K562 (cell line): ENCODE results near the gene COPS9. TPM values are rescaled to one million over a fixed set of nuclear protein-coding genes. Genes with fewer than 3 reads are reported as not detected.

Source experiments
- ATAC-seq: fragments of 200-7000 bp; cut with Tn5 transposase; 3 replicates; pipeline ENCODE4 v1.9.1; 2020; ENCODE audit warnings: moderate library complexity
- BruUV-seq: library from RNA; stranded (reverse); fragments of 400-500 nt; replicated peaks from 2 replicates; lab custom pipeline; 2021; lab: Mats Ljungman, UMichigan
- CTCF ChIA-PET: fragments of 300-600 bp; formaldehyde crosslinking; extraction: SDS; loops from one replicate; lab custom pipeline; 2021; ENCODE audit warnings: low intra/inter-chr PET ratio; lab: Yijun Ruan, JAX
- POLR2A ChIA-PET: fragments of 300-600, 350-650 bp; sonication (Branson Sonifier 250); formaldehyde crosslinking; extraction: SDS; loops from one replicate; lab custom pipeline; 2021; ENCODE audit warnings: antibody characterized with exemption, inconsistent platforms; lab: Yijun Ruan, JAX
- DNase-seq, 4 experiments: peaks; one replicate each; pipeline versions ENCODE4 v3.0.0 to v3.0.0-alpha.2; 2011 to 2018; ENCODE audit warnings: low spot score in 3 of 4, mixed read lengths in 3 of 4; ENCODE audit errors: extremely low read depth in 1 of 4
- FAIRE-seq: peaks from 2 replicates; lab custom pipeline; 2011; peaks lifted over from hg19 to GRCh38; lab: Jason Lieb, UNC
- H2AFZ ChIP-seq: 2 replicates; pipeline ENCODE4 v1.6.0; 2011; ENCODE audit warnings: low read depth, low read length, control low read depth, inconsistent platforms
- H3K27ac ChIP-seq: fragments of 200-600 bp; 3 replicates; pipeline ENCODE4 v1.8.0; 2011; ENCODE audit warnings: low read depth, mild to moderate bottlenecking, control low read depth, inconsistent platforms, low read length, moderate library complexity, mixed read lengths; ENCODE audit errors: extremely low read depth
- H3K27me3 ChIP-seq, 2 experiments: fragments of 300-600 bp in 1 of 2; 2 replicates in 1 of 2; 3 replicates in 1 of 2; pipeline versions ENCODE4 v1.6.0 to v1.8.0; 2011; ENCODE audit warnings: inconsistent platforms in 2 of 2, low read length in 2 of 2, mild to moderate bottlenecking in 1 of 2, mixed read lengths in 1 of 2, moderate library complexity in 1 of 2; ENCODE audit not compliant: control insufficient read depth in 2 of 2, insufficient read depth in 2 of 2
- H3K36me3 ChIP-seq: fragments of 300-600 bp; 3 replicates; pipeline ENCODE4 v1.8.0; 2011; ENCODE audit warnings: mild to moderate bottlenecking, low read length, inconsistent platforms; ENCODE audit not compliant: control insufficient read depth, insufficient read depth
- H3K4me1 ChIP-seq, 2 experiments: fragments of 200-600 bp in 1 of 2; replicated peaks in 1 of 2; 2 replicates in 1 of 2; 3 replicates in 1 of 2; pipeline versions ENCODE4 v1.5.1 to v1.8.0; 2011; ENCODE audit warnings: inconsistent platforms in 2 of 2, low read length in 2 of 2, mild to moderate bottlenecking in 1 of 2, mixed read lengths in 1 of 2, moderate library complexity in 1 of 2; ENCODE audit not compliant: control insufficient read depth in 2 of 2, insufficient read depth in 2 of 2
- H3K4me2 ChIP-seq: 2 replicates; pipeline ENCODE4 v1.6.1; 2011; ENCODE audit warnings: low read length, control low read depth, inconsistent platforms, mixed read lengths; ENCODE audit not compliant: insufficient read depth
- H3K4me3 ChIP-seq: fragments of 200-600 bp; sonication (generic), shearing (Covaris generic); 2 replicates; pipeline ENCODE4 v1.5.1; 2016; ENCODE audit warnings: control low read depth, inconsistent platforms
- H3K79me2 ChIP-seq: fragments of 200-600 bp; 3 replicates; pipeline ENCODE4 v1.8.0; 2011; ENCODE audit warnings: low read length, inconsistent platforms; ENCODE audit not compliant: control insufficient read depth, insufficient read depth
- H3K9ac ChIP-seq, 2 experiments: 2 replicates each; pipeline versions ENCODE4 v1.6.0 to v1.6.1; 2011; ENCODE audit warnings: low read depth in 2 of 2, low read length in 2 of 2, control low read depth in 1 of 2, inconsistent platforms in 1 of 2, mild to moderate bottlenecking in 1 of 2, mixed read lengths in 1 of 2; ENCODE audit not compliant: insufficient read depth in 1 of 2
- H3K9me1 ChIP-seq: one replicate; pipeline ENCODE4 v1.6.0; 2011; ENCODE audit warnings: inconsistent platforms, mild to moderate bottlenecking, low read length, moderate library complexity; ENCODE audit not compliant: control insufficient read depth, insufficient read depth
- H3K9me3 ChIP-seq: replicated peaks from 2 replicates; pipeline ENCODE4 v1.5.1; 2011; ENCODE audit warnings: low read depth, low read length, inconsistent platforms; ENCODE audit not compliant: control insufficient read depth, insufficient read depth
- H4K20me1 ChIP-seq: replicated peaks from 2 replicates; pipeline ENCODE4 v1.6.1; 2011; ENCODE audit warnings: low read length, inconsistent platforms, mixed read lengths; ENCODE audit not compliant: control insufficient read depth, insufficient read depth
- ADNP ChIP-seq: fragments of 200-800 bp; sonication (Bioruptor generic); IDR thresholded peaks from 2 replicates; pipeline ENCODE4 v1.6.1; 2016; ENCODE audit warnings: missing genetic modification characterization, missing compliant biosample characterization
- CBFA2T2 ChIP-seq: fragments of 450-650 bp; conservative IDR thresholded peaks from 2 replicates; pipeline ENCODE4 v1.6.1; 2017; ENCODE audit warnings: mild to moderate bottlenecking
- CBX3 ChIP-seq, 2 experiments: IDR thresholded peaks; 1 replicate in 1 of 2; 2 replicates in 1 of 2; pipeline ENCODE4 v1.6.1; 2012; ENCODE audit warnings: inconsistent platforms in 2 of 2, low read length in 2 of 2, borderline replicate concordance in 1 of 2, control low read depth in 1 of 2
- IRF9 ChIP-seq: fragments of 450-650 bp; IDR thresholded peaks from 2 replicates; pipeline ENCODE4 v1.6.1; 2016; ENCODE audit warnings: missing biosample characterization, missing genetic modification characterization
- NFIC ChIP-seq: fragments of 450-650 bp; IDR thresholded peaks from 2 replicates; pipeline ENCODE4 v1.6.1; 2017; ENCODE audit warnings: mild to moderate bottlenecking, inconsistent platforms
- NR4A1 ChIP-seq, 2 experiments: fragments of 250-450 bp in 1 of 2; fragments of 450-650 bp in 1 of 2; sonication (Bioruptor Pico) in 1 of 2; IDR thresholded peaks; 2 replicates each; pipeline versions ENCODE4 v1.4.0 to v1.6.1; 2016 to 2020; ENCODE audit warnings: mild to moderate bottlenecking in 2 of 2, missing compliant biosample characterization in 1 of 2, missing genetic modification characterization in 1 of 2, moderate library complexity in 1 of 2
- RBM22 ChIP-seq: fragments of 200-400 bp; formaldehyde crosslinking; IDR thresholded peaks from 2 replicates; pipeline ENCODE4 v1.6.1; 2018; ENCODE audit warnings: low read length, low read depth; ENCODE audit not compliant: poor library complexity, severe bottlenecking
- WGBS: fragments of 100-300 bp; shearing (Covaris generic); methylation state at CpG from one replicate; pipeline ENCODE4 v1.1.6; 2016; ENCODE audit warnings: low coverage, mixed read lengths; ENCODE audit not compliant: insufficient coverage; ENCODE audit errors: missing lambda C conversion rate; 5-methylcytosine and 5-hydroxymethylcytosine counted together
- in situ Hi-C: fragments of 300-500 bp; cut with MboI; formaldehyde crosslinking; loops from 4 replicates; pipeline ENCODE4 v1.15.0; 2018; ENCODE audit warnings: inconsistent platforms, mixed read lengths
- intact Hi-C: fragments of 100-400 bp; cut with micrococcal nuclease; formaldehyde crosslinking; loops from 2 replicates; pipeline ENCODE4 v1.14.2; 2022
- polyA plus RNA-seq, 8 experiments: library from polyadenylated mRNA; depleted of rRNA in 4 of 8; stranded (reverse) in 5 of 8; unstranded in 3 of 8; fragments of >200 nt; fragmentation: Nextera tagmentation in 2 of 8; fragmentation: Illumina TruSeq in 1 of 8; extraction: Ambion mirVana in 2 of 8; extraction: Trizol in 1 of 8; gene quantifications; 2 replicates each; pipeline versions ENCODE4 v1.2.1 to v1.2.3, GENCODE V29; 2011 to 2014; ENCODE audit warnings: inconsistent platforms in 1 of 8, missing spikeins in 1 of 8
- total RNA-seq, 7 experiments: library from RNA; depleted of rRNA in 6 of 7; stranded (reverse); fragments of >200 nt in 6 of 7; fragmentation: Illumina TruSeq in 2 of 7; extraction: Trizol in 2 of 7; gene quantifications; 2 replicates each; pipeline versions ENCODE4 v1.2.1 to v1.2.3, GENCODE V29; 2011 to 2021; ENCODE audit warnings: low replicate concordance in 1 of 7
- TF ChIP-seq, protein P1 (sequence below): fragments of 250-450 bp; sonication (Bioruptor Pico); IDR thresholded peaks from 2 replicates; pipeline ENCODE4 v1.5.0; 2021

Gene COPS9
- total and polyA plus RNA-seq, 9 of the 15 experiments (the other 6 are each of a cell fraction or from before 2014, with no cell fraction given) = 55.0 to 281 (median 99.9) TPM

- Histone ChIP-seq H3K79me2 (no peaks in the 10 kb centered on the region), H3K27ac (no peak overlapping the region), H3K4me2 (no peak overlapping the region), H4K20me1 (no peaks in the 10 kb centered on the region), H2AFZ (no peak overlapping the region), H3K4me1 (no peaks in the 10 kb centered on the region), H3K9ac (no peak overlapping the region), H3K36me3 (no peaks in the 10 kb centered on the region)
- intact Hi-C loops = no loop called here
- TF ChIP-seq CBX3 (IDR thresholded peaks at IDR 0.05; ENCODE audit: borderline replicate concordance in 1 of 2, low read length in 2 of 2) (no peak), ADNP (tag) (no peak), NFIC (no peak), IRF9 (no peak), CBFA2T2 (no peak), NR4A1 (CRISPR knock-in tag; IDR thresholded peaks at IDR 0.05) (no peak), NR4A1 (tag; IDR thresholded peaks at IDR 0.05) (no peak), RBM22 (no peak)
- TF ChIP-seq, protein P1, sequence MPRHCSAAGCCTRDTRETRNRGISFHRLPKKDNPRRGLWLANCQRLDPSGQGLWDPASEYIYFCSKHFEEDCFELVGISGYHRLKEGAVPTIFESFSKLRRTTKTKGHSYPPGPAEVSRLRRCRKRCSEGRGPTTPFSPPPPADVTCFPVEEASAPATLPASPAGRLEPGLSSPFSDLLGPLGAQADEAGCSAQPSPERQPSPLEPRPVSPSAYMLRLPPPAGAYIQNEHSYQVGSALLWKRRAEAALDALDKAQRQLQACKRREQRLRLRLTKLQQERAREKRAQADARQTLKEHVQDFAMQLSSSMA (CRISPR knock-in tag) = no peak
- TF ChIP-seq, all 486 proteins: peak for 0
- no peak for ATAC-seq
- ChIA-PET CTCF (no interaction called here), POLR2A (no interaction called here)
- Histone ChIP-seq H3K9me1 (peaks cover 2% of the 10 kb centered on the region), H3K9me3 (no peaks in the 10 kb centered on the region), H3K27me3 (peaks cover 0 to 31% of the 10 kb centered on the region in 2 experiments; a peak in 2 of 5 replicates), H3K4me3 (no peak overlapping the region)
- DNase-seq = no peak
- WGBS = 5% methylated on average over 14 of the region's 16 CpGs
- FAIRE-seq = no peak
- in situ Hi-C loops = no loop called here
- BruUV-seq = no TSS peak
Observed at GRCh38 chr2:240162939-240163714, 27.0 kb upstream of the COPS9 start.
